ENCODE measurements around the gene TRPM8. TPM values are rescaled to one million over a fixed set of nuclear protein-coding genes. Genes with fewer than 3 reads are reported as not detected.

Gene TRPM8
- total and polyA plus RNA-seq, 2 of the 8 experiments (the other 6 are each of a cell fraction or from before 2014, with no cell fraction given) = 0.18 to 0.54 TPM

- Histone ChIP-seq H3K23me2 (ENCODE audit: low read depth, low read length) (no peaks in the 10 kb centered on the region), H2AK5ac (ENCODE audit: low read depth, low read length) (no peak overlapping the region), H3K4ac (replicated peaks; ENCODE audit: insufficient read length, low read depth, low read length) (no peak overlapping the region), H4K5ac (ENCODE audit: insufficient read length, low read depth, low read length) (no peak overlapping the region), H3K23ac (ENCODE audit: insufficient read length) (no peak overlapping the region), H2AFZ (ENCODE audit: low read length) (peak overlapping the region; percentile 84; the same call in 1 of the 2 replicates), H3K56ac (replicated peaks; ENCODE audit: insufficient read length, low read depth, low read length) (no peak overlapping the region), H2BK5ac (ENCODE audit: low read depth, low read length) (peak overlapping the region; percentile 79; the same call in 1 of the 2 replicates), H3K79me1 (ENCODE audit: low read depth, low read length) (no peaks in the 10 kb centered on the region), H3K4me1 (replicated peaks in 1 of 4; ENCODE audit: control insufficient read depth in 3 of 4, insufficient read depth in 4 of 4, low read length in 3 of 4) (peaks cover 3 to 10% (median 5%) of the 10 kb centered on the region in 4 experiments; a peak in 5 of 7 replicates), H3K4me3 (ENCODE audit: extremely low read depth in 1 of 4, insufficient read depth in 2 of 4, low read depth in 3 of 4, low read length in 4 of 4) (peak overlapping the region in 1 of 4 experiments; percentile 13; a peak in 1 of 8 replicates), H2BK20ac (ENCODE audit: low read length) (peak overlapping the region; percentile 29; the same call in 1 of the 2 replicates), H3K79me2 (ENCODE audit: control insufficient read depth in 1 of 2, insufficient read depth in 2 of 2, low read length in 2 of 2) (no peaks in the 10 kb centered on the region), H2BK15ac (ENCODE audit: low read length) (no peak overlapping the region), H2BK120ac (replicated peaks; ENCODE audit: low read depth, low read length) (no peak overlapping the region), H4K91ac (replicated peaks; ENCODE audit: insufficient read length, low read length) (peak overlapping the region; percentile 32), H3K27me3 (replicated peaks in 1 of 4; ENCODE audit: control insufficient read depth in 3 of 4, extremely low read depth in 1 of 4, insufficient read depth in 3 of 4, low read length in 3 of 4) (no peaks in the 10 kb centered on the region), H3K18ac (ENCODE audit: extremely low read depth, low read length) (no peak overlapping the region), H4K20me1 (replicated peaks in 1 of 2; ENCODE audit: control insufficient read depth in 1 of 2, insufficient read depth in 2 of 2, low read length in 2 of 2) (no peaks in the 10 kb centered on the region), H3K9me3 (ENCODE audit: insufficient read depth in 2 of 2, low read depth in 1 of 2, low read length in 1 of 2) (no peaks in the 10 kb centered on the region), H3K36me3 (ENCODE audit: control insufficient read depth in 2 of 4, insufficient read depth in 4 of 4, low read length in 3 of 4) (no peaks in the 10 kb centered on the region), H4K8ac (ENCODE audit: extremely low read depth, insufficient read depth, low read length) (no peak overlapping the region), H3K9ac (replicated peaks in 1 of 4; ENCODE audit: extremely low read depth in 1 of 4, low read depth in 3 of 4, low read length in 3 of 4) (no peak overlapping the region; a peak in 1 of 7 replicates), H3K4me2 (ENCODE audit: insufficient read depth in 1 of 2, low read depth in 2 of 2, low read length in 2 of 2) (peak overlapping the region; percentile 22 to 60; a peak in 3 of 4 replicates), H3K27ac (ENCODE audit: low read depth, low read length) (no peak overlapping the region), H2BK12ac (ENCODE audit: low read depth, low read length) (peak overlapping the region; percentile 56; the same call in 1 of the 2 replicates), H3K14ac (ENCODE audit: insufficient read length) (no peak overlapping the region)
- ChIA-PET CTCF (ENCODE audit: partially characterized antibody) (interaction anchor here (1.2 to 2.3 kb wide), 2 partner anchors 11 to 14 kb away, joined by 4 to 6 read pairs; no protein-coding TSS in a partner anchor), POLR2A (ENCODE audit: partially characterized antibody) (no interaction called here)
- FAIRE-seq (no peak), DNase-seq (ENCODE audit: low read depth in 1 of 2, low spot score in 2 of 2) (peak in 1 of 2 experiments; percentile 48)
- 60% methylated on average over 4 of the region's 4 CpGs; no CpG with 5 or more reads in 1 of the 2 experiments for WGBS, 2 experiments (ENCODE audit: extremely low coverage in 1 of 2, insufficient coverage in 1 of 2, insufficient read length in 1 of 2, insufficient replicate concordance in 2 of 2, low coverage in 1 of 2, low lambda C conversion rate in 2 of 2, missing lambda C conversion rate in 1 of 2)
- no peak for TF ChIP-seq CREB1 (IDR thresholded peaks at IDR 0.05)
- TF ChIP-seq, protein P1, sequence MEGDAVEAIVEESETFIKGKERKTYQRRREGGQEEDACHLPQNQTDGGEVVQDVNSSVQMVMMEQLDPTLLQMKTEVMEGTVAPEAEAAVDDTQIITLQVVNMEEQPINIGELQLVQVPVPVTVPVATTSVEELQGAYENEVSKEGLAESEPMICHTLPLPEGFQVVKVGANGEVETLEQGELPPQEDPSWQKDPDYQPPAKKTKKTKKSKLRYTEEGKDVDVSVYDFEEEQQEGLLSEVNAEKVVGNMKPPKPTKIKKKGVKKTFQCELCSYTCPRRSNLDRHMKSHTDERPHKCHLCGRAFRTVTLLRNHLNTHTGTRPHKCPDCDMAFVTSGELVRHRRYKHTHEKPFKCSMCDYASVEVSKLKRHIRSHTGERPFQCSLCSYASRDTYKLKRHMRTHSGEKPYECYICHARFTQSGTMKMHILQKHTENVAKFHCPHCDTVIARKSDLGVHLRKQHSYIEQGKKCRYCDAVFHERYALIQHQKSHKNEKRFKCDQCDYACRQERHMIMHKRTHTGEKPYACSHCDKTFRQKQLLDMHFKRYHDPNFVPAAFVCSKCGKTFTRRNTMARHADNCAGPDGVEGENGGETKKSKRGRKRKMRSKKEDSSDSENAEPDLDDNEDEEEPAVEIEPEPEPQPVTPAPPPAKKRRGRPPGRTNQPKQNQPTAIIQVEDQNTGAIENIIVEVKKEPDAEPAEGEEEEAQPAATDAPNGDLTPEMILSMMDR (IDR thresholded peaks at IDR 0.05; ENCODE audit: control extremely low read depth in 1 of 3, insufficient read depth in 1 of 3, low read depth in 1 of 3, low read length in 3 of 3) = peak in 1 of 3 experiments; percentile 37; a peak in 1 of 4 replicates
Observed at GRCh38 chr2:233929352-233930022, 12.3 kb downstream of the TRPM8 start.
